ENCODE data around the gene SPP1. TPM values are rescaled to one million over a fixed set of nuclear protein-coding genes. Genes with fewer than 3 reads are reported as not detected.

The SPP1 gene
- total and polyA plus RNA-seq, 10 of the 15 experiments (the other 5 are each of a cell fraction or from before 2014, with no cell fraction given): 0.05 to 1.1 (median 0.39) TPM; not detected in 6

DNA sequence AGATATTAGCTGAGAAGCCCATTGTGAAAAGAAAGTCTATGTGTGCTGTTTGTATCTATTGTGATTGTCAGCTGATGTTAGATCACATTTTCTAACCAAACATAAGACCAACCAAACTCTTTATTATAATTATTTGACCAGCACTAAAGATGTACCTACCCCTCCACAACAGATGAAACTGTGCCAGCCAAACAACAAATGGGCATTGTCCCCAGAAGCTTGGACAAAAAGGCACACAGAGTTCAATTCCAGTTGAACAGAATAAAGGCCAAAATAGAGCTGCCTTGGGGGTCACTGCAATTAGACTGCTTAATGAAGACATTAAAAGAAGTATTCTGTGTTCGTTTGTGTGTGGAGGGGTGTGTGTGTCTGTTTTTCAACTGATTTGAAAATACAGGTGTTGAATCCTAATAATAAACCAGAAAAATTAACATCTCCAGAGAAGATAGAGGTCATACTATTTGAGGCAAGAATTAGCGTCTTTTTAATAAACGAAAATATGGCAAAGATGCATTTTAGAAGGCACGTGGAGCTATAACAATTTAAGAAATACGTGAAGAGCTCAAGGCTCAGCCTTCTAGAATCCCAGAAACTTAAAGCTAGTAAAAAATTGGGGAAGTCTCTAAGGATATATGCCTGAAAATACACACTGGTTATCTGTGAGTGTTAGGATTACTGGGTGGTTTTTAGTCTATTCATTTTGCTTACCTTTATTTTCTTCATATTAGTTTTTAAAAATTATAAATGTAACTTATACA is 2.2 kb downstream of the SPP1 start:
- 39% methylated on average over 5 of the region's 5 CpGs for WGBS (ENCODE audit: insufficient coverage, insufficient replicate concordance, low lambda C conversion rate, missing lambda C conversion rate)
- CTCF ChIA-PET: interaction anchor here (0.8 to 1.2 kb wide), 4 partner anchors 8 to 242 kb away, joined by 3 to 5 read pairs (median 3); no protein-coding TSS in a partner anchor
- in situ Hi-C loops (cut with MboI) (no loop called here), intact Hi-C loops (cut with micrococcal nuclease; ENCODE audit: unreplicated experiment) (loop anchor here (5.0 kb wide), 1 partner anchor 235 kb away; no protein-coding TSS in a partner anchor)
- no peak overlapping the region for H3K27ac ChIP-seq (ENCODE audit: control insufficient read depth, insufficient read depth)
- no peaks in the 10 kb centered on the region for H4K20me1 ChIP-seq (ENCODE audit: control insufficient read depth, insufficient read depth)
- no peaks in the 10 kb centered on the region for H3K9me3 ChIP-seq (replicated peaks; ENCODE audit: control insufficient read depth, insufficient read depth, low read length)
- H3K36me3 ChIP-seq (ENCODE audit: control insufficient read depth in 2 of 2, insufficient read depth in 2 of 2, low read length in 1 of 2): no peaks in the 10 kb centered on the region
- SMC1A ChIA-PET (ENCODE audit: uncharacterized antibody, unreplicated experiment): no interaction called here
- POLR2A ChIA-PET: no interaction called here
- ATAC-seq: no peak
- no TSS peak for BruUV-seq (replicated peaks)
- no peak for FAIRE-seq
- no peaks in the 10 kb centered on the region; a peak in 1 of 4 replicates for H3K27me3 ChIP-seq (replicated peaks in 1 of 2; ENCODE audit: control insufficient read depth in 2 of 2, insufficient read depth in 2 of 2, low read length in 1 of 2)
- H2AFZ ChIP-seq (ENCODE audit: control insufficient read depth, low read depth, low read length): no peak overlapping the region
- no peak for DNase-seq (ENCODE audit: low read depth, low spot score)
- no peaks in the 10 kb centered on the region for H3K4me1 ChIP-seq (ENCODE audit: control insufficient read depth, insufficient read depth, low read length)
- H3K9ac ChIP-seq (ENCODE audit: control insufficient read depth, insufficient read depth, low read length): no peak overlapping the region
- TF ChIP-seq RUNX3 (IDR thresholded peaks at IDR 0.05; ENCODE audit: low read length): no peak
- no peak for TF ChIP-seq PKNOX1 (IDR thresholded peaks at IDR 0.05)
- no peak for TF ChIP-seq MEF2B (IDR thresholded peaks at IDR 0.05; ENCODE audit: partially characterized antibody, poor library complexity, severe bottlenecking)
- no peak for TF ChIP-seq ZNF687 (IDR thresholded peaks at IDR 0.05)
- no peak for TF ChIP-seq MTA3 (IDR thresholded peaks at IDR 0.05; ENCODE audit: borderline replicate concordance, low read length)
- TF ChIP-seq MLLT1 (IDR thresholded peaks at IDR 0.05): no peak
- TF ChIP-seq, protein P1, sequence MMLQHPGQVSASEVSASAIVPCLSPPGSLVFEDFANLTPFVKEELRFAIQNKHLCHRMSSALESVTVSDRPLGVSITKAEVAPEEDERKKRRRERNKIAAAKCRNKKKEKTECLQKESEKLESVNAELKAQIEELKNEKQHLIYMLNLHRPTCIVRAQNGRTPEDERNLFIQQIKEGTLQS (IDR thresholded peaks at IDR 0.05; ENCODE audit: borderline replicate concordance, extremely low read depth, low read depth, low read length): no peak
- TF ChIP-seq NKRF (conservative IDR thresholded peaks at IDR 0.05): no peak
- TF ChIP-seq ETV6 (conservative IDR thresholded peaks at IDR 0.05 in 1 of 2, IDR thresholded peaks at IDR 0.05 in 1 of 2; ENCODE audit: borderline replicate concordance in 1 of 2, low read depth in 1 of 2): no peak
- H3K4me3 ChIP-seq: no peak overlapping the region
- RAD21 ChIA-PET (ENCODE audit: unreplicated experiment): no interaction called here
- no peak overlapping the region for H3K4me2 ChIP-seq (ENCODE audit: control insufficient read depth, insufficient read depth)
- H3K79me2 ChIP-seq (ENCODE audit: control insufficient read depth, insufficient read depth, low read length): no peaks in the 10 kb centered on the region

Data from GM12878 (cell line).